ENCODE data around the gene OSBPL10. TPM values are rescaled to one million over a fixed set of nuclear protein-coding genes. Genes with fewer than 3 reads are reported as not detected.

Gene OSBPL10
- total RNA-seq, 1 donor from 2014 or later: 27.8 TPM

DNA sequence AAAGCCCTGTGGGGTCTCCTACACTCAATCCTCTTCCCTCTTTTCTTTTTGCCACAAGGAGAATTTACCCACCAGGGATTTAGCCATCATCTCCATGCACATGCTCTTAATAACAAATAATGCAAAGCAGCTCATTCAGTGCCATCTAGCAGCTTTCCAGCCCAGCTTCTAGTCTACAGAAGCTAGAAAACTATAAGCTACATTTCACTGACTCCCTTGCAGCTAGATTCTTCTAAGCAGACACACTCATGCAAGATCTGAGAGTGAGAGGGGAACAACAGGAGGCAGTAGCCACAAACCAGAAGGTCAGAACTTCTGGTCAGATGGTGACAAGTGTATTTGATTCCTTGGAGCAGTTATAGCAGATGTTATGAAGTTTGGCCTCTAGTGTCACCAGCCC lies 25.5 kb downstream of the OSBPL10 start:
- DNase-seq (ENCODE audit: low spot score in 2 of 2, unreplicated experiment in 2 of 2): no peak
- H3K27ac Mint-ChIP-seq: no peak overlapping the region
- H3K4me1 Mint-ChIP-seq: peaks cover 25% of the 10 kb centered on the region
- H3K27me3 Mint-ChIP-seq (ENCODE audit: low read depth): peaks cover 2% of the 10 kb centered on the region
- TF ChIP-seq, protein P1, sequence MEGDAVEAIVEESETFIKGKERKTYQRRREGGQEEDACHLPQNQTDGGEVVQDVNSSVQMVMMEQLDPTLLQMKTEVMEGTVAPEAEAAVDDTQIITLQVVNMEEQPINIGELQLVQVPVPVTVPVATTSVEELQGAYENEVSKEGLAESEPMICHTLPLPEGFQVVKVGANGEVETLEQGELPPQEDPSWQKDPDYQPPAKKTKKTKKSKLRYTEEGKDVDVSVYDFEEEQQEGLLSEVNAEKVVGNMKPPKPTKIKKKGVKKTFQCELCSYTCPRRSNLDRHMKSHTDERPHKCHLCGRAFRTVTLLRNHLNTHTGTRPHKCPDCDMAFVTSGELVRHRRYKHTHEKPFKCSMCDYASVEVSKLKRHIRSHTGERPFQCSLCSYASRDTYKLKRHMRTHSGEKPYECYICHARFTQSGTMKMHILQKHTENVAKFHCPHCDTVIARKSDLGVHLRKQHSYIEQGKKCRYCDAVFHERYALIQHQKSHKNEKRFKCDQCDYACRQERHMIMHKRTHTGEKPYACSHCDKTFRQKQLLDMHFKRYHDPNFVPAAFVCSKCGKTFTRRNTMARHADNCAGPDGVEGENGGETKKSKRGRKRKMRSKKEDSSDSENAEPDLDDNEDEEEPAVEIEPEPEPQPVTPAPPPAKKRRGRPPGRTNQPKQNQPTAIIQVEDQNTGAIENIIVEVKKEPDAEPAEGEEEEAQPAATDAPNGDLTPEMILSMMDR (IDR thresholded peaks at IDR 0.05; ENCODE audit: unreplicated experiment): no peak
- H3K9me3 Mint-ChIP-seq: peaks cover 18% of the 10 kb centered on the region
- no peak overlapping the region for H3K4me3 Mint-ChIP-seq
- peaks cover 2% of the 10 kb centered on the region for H3K36me3 Mint-ChIP-seq

DNA sequence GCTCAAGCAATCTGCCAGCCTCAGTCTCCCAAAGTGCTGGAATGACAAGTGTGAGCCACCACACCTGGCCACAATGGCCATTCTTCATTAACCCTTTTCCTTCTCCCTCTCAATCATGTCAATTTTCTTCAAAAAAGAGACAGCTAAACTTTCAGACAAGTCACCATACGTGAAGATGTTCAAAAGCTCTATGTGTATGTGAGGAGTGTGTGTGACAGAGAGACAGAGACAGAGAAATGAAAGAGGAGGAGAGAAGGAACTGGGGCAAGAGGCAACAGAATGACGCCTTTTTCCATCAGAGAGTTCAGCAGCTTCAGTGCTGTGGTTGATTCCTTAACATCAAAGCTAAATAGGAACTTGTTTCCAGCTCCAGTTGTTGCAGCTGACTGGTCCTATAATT lies 27.4 kb downstream of the OSBPL10 start:
- no peak for DNase-seq (ENCODE audit: low spot score in 2 of 2, unreplicated experiment in 2 of 2)
- H3K36me3 Mint-ChIP-seq: peaks cover 2% of the 10 kb centered on the region
- TF ChIP-seq, protein P1 (IDR thresholded peaks at IDR 0.05; ENCODE audit: unreplicated experiment): no peak
- peaks cover 26% of the 10 kb centered on the region for H3K9me3 Mint-ChIP-seq
- peaks cover 7% of the 10 kb centered on the region for H3K4me1 Mint-ChIP-seq
- no peaks in the 10 kb centered on the region for H3K27me3 Mint-ChIP-seq (ENCODE audit: low read depth)
- H3K27ac Mint-ChIP-seq: no peak overlapping the region
- H3K4me3 Mint-ChIP-seq: no peak overlapping the region

DNA sequence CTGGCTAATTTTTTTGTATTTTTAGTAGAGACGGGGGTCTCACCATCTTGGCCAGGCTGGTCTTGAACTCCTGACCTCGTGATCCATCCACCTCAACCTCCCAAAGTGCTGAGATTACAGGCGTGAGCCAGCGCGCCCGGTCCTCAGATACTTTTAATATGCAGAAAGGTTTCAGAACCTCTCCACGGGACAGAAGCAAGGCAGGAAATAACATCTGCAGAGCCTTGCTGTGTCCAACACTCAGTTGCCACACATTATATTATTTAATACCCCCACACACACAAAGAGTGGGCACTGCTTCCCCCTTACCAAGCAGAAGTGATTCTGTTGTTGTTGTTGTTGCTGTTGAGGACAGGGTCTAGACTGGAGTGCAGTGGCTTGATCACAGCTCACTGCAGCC lies 28.0 kb downstream of the OSBPL10 start:
- no peak overlapping the region for H3K27ac Mint-ChIP-seq
- H3K36me3 Mint-ChIP-seq: peaks cover 2% of the 10 kb centered on the region
- DNase-seq (ENCODE audit: low spot score in 2 of 2, unreplicated experiment in 2 of 2): no peak

DNA sequence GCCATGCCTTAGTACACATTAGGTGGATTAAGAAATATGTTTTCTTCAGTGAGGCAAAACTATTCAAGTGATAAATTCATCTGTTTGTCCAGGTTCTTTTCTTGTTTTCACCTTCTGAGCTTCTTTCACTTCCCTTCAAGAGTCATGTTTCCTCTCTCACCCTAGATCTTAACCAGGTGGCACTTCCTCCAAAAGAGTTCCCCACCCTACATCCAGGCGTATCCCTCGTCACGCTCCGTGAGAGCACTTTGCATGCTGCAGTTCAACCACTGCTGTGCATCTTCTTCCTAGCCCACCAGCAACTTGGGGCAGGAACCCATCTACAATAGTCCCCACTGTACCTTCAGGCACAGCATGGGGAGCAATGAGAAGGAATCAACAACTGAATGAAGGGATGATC lies 28.9 kb downstream of the OSBPL10 start:
- H3K4me3 Mint-ChIP-seq: no peak overlapping the region
- H3K36me3 Mint-ChIP-seq: peaks cover 2% of the 10 kb centered on the region
- no peaks in the 10 kb centered on the region for H3K27me3 Mint-ChIP-seq (ENCODE audit: low read depth)
- H3K9me3 Mint-ChIP-seq: peaks cover 26% of the 10 kb centered on the region
- no peak for DNase-seq (ENCODE audit: low spot score in 2 of 2, unreplicated experiment in 2 of 2)
- peaks cover 15% of the 10 kb centered on the region for H3K4me1 Mint-ChIP-seq
- TF ChIP-seq, protein P1 (IDR thresholded peaks at IDR 0.05; ENCODE audit: unreplicated experiment): no peak
- H3K27ac Mint-ChIP-seq: no peak overlapping the region

More for the DNA sequence above, 28.0 kb downstream of the OSBPL10 start:
- TF ChIP-seq, protein P1 (IDR thresholded peaks at IDR 0.05; ENCODE audit: unreplicated experiment): no peak
- Mint-ChIP-seq H3K4me3 (no peak overlapping the region), H3K4me1 (peaks cover 7% of the 10 kb centered on the region), H3K9me3 (peaks cover 26% of the 10 kb centered on the region), H3K27me3 (ENCODE audit: low read depth) (no peaks in the 10 kb centered on the region)

DNA sequence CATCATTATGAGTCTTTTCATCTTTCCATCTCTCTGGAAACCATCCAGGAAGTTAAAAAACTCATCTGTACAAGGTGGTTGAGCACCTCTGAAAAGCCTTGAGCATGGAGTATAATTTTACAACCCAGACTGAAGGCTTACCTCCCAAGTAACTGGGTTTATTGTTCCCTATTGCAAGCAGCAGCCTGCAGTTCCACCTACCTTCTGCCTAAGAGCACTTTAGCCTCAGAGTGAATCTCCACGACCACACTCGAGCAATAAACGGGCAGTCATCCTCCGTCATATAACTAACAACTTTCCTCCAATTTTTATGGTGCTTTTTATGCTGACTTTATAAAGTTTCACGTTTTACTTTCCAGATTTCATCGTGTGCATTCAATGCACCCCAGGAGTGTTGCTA lies 32.8 kb downstream of the OSBPL10 start:
- no peak overlapping the region for H3K27ac Mint-ChIP-seq
- TF ChIP-seq, protein P1 (IDR thresholded peaks at IDR 0.05; ENCODE audit: unreplicated experiment): no peak

DNA sequence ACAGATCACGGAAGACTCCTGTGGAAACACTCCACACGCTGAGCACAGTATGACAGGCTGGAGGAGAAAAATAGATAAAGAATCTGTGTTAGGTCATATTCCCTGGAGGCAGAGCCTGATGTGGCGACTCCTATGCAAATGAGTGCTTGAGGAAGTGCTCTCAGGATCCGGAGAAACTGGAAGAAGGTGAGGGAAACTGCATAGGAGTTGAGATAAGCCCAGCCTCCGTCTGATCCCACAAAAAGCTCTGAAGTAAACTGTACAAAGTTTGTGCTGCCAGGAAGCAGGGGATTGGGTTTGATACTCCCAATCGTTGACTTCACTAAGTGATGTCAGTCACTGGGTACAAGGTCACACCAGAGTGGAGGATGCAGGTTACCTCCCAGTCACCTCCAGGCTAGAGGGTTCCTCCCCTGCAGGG lies 33.4 kb downstream of the OSBPL10 start:
- H3K4me3 Mint-ChIP-seq: no peak overlapping the region
- H3K4me1 Mint-ChIP-seq: peaks cover 19% of the 10 kb centered on the region
- H3K36me3 Mint-ChIP-seq: no peaks in the 10 kb centered on the region
- H3K27ac Mint-ChIP-seq: peak overlapping the region; percentile 10
- H3K9me3 Mint-ChIP-seq: peaks cover 17% of the 10 kb centered on the region
- TF ChIP-seq, protein P1 (IDR thresholded peaks at IDR 0.05; ENCODE audit: unreplicated experiment): no peak
- DNase-seq (ENCODE audit: low spot score in 2 of 2, unreplicated experiment in 2 of 2): no peak
- no peaks in the 10 kb centered on the region for H3K27me3 Mint-ChIP-seq (ENCODE audit: low read depth)

More for the DNA sequence above, 32.8 kb downstream of the OSBPL10 start:
- peaks cover 12% of the 10 kb centered on the region for H3K9me3 Mint-ChIP-seq
- H3K27me3 Mint-ChIP-seq (ENCODE audit: low read depth): no peaks in the 10 kb centered on the region
- peaks cover 19% of the 10 kb centered on the region for H3K4me1 Mint-ChIP-seq
- H3K36me3 Mint-ChIP-seq: no peaks in the 10 kb centered on the region
- no peak for DNase-seq (ENCODE audit: low spot score in 2 of 2, unreplicated experiment in 2 of 2)
- no peak overlapping the region for H3K4me3 Mint-ChIP-seq

Measured in mesothelial cell of epicardium (in vitro differentiated cells).